NB4 (cell line): ENCODE data around the gene LRRC61.

Experiments used
- CTCF ChIP-seq: IDR thresholded peaks from one replicate; pipeline ENCODE4 v1.5.1; 2012; ENCODE audit warnings: low read depth, low read length
- POLR2A ChIP-seq: IDR thresholded peaks from 2 replicates; pipeline ENCODE4 v1.6.1; 2011; ENCODE audit warnings: mild to moderate bottlenecking; ENCODE audit not compliant: insufficient read length; ENCODE audit errors: extremely low read depth
- TF ChIP-seq, protein P1 (sequence below): IDR thresholded peaks from 2 replicates; pipeline ENCODE4 v1.6.1; 2011; ENCODE audit warnings: low read depth, low read length

GRCh38 chr7:150338166-150338829 lies 15.1 kb downstream of the LRRC61 start:
- TF ChIP-seq CTCF: no peak
- no peak for TF ChIP-seq POLR2A
- TF ChIP-seq, protein P1, sequence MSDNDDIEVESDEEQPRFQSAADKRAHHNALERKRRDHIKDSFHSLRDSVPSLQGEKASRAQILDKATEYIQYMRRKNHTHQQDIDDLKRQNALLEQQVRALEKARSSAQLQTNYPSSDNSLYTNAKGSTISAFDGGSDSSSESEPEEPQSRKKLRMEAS: no peak
